H9 (cell line): Measurements from ENCODE around the gene NOS1AP. TPM values are rescaled to one million over a fixed set of nuclear protein-coding genes. Genes with fewer than 3 reads are reported as not detected.

Experiments used
- DNase-seq: peaks from one replicate; pipeline ENCODE4 v3.0.0-alpha.2; 2017
- H2AFZ ChIP-seq: one replicate; pipeline ENCODE4 v1.6.1; 2013; ENCODE audit warnings: mild to moderate bottlenecking, low read length, control low read depth, moderate library complexity
- H2AK5ac ChIP-seq: 2 replicates; pipeline ENCODE4 v1.6.1; 2013; ENCODE audit warnings: low read length, control low read depth, mixed read lengths; ENCODE audit not compliant: insufficient read length
- H2BK120ac ChIP-seq: one replicate; pipeline ENCODE4 v1.6.1; 2013; ENCODE audit warnings: low read depth, mild to moderate bottlenecking, low read length, control low read depth, inconsistent platforms; ENCODE audit not compliant: poor library complexity, severe bottlenecking
- H2BK12ac ChIP-seq: 2 replicates; pipeline ENCODE4 v1.6.1; 2013; ENCODE audit warnings: low read length, control low read depth, mixed read lengths, low read depth; ENCODE audit not compliant: insufficient read length
- H2BK15ac ChIP-seq: 2 replicates; pipeline ENCODE4 v1.6.1; 2013; ENCODE audit warnings: low read depth, low read length, control low read depth
- H2BK20ac ChIP-seq: one replicate; pipeline ENCODE4 v1.6.1; 2013; ENCODE audit warnings: low read depth, mild to moderate bottlenecking, low read length, control low read depth, inconsistent platforms; ENCODE audit not compliant: poor library complexity, severe bottlenecking
- H2BK5ac ChIP-seq: 2 replicates; pipeline ENCODE4 v1.6.1; 2013; ENCODE audit warnings: low read length, control low read depth, mixed read lengths; ENCODE audit not compliant: insufficient read length
- H3K14ac ChIP-seq: 2 replicates; pipeline ENCODE4 v1.6.1; 2013; ENCODE audit warnings: low read length, control low read depth; ENCODE audit not compliant: insufficient read depth
- H3K18ac ChIP-seq: 2 replicates; pipeline ENCODE4 v1.6.1; 2013; ENCODE audit warnings: low read depth, mild to moderate bottlenecking, mixed read lengths, low read length, control low read depth; ENCODE audit not compliant: insufficient read length
- H3K23ac ChIP-seq: 2 replicates; pipeline ENCODE4 v1.6.1; 2013; ENCODE audit warnings: low read length, control low read depth, mixed read lengths, low read depth; ENCODE audit not compliant: insufficient read length
- H3K23me2 ChIP-seq: 2 replicates; pipeline ENCODE4 v1.6.1; 2013; ENCODE audit warnings: low read depth, mild to moderate bottlenecking, mixed read lengths, low read length, control low read depth; ENCODE audit not compliant: insufficient read length, poor library complexity, severe bottlenecking
- H3K27ac ChIP-seq: 2 replicates; pipeline ENCODE4 v1.5.1; 2013; ENCODE audit warnings: low read length, control low read depth, mixed read lengths, low read depth; ENCODE audit not compliant: insufficient read length
- H3K27me3 ChIP-seq: 2 replicates; pipeline ENCODE4 v1.6.1; 2013; ENCODE audit warnings: low read length, control low read depth, inconsistent platforms; ENCODE audit not compliant: insufficient read depth
- H3K4ac ChIP-seq: 2 replicates; pipeline ENCODE4 v1.6.1; 2013; ENCODE audit warnings: low read depth, mild to moderate bottlenecking, control low read depth, inconsistent platforms, low read length, moderate library complexity
- H3K4me1 ChIP-seq: 2 replicates; pipeline ENCODE4 v1.6.1; 2013; ENCODE audit warnings: low read length, control low read depth, inconsistent platforms; ENCODE audit not compliant: insufficient read depth
- H3K4me2 ChIP-seq: 2 replicates; pipeline ENCODE4 v1.6.1; 2013; ENCODE audit warnings: low read length, control low read depth, mixed read lengths; ENCODE audit not compliant: insufficient read length, insufficient read depth
- H3K56ac ChIP-seq: 2 replicates; pipeline ENCODE4 v1.6.1; 2013; ENCODE audit warnings: low read depth, mild to moderate bottlenecking, mixed read lengths, low read length, control low read depth; ENCODE audit not compliant: insufficient read length
- H3K79me1 ChIP-seq: 2 replicates; pipeline ENCODE4 v1.6.1; 2013; ENCODE audit warnings: low read depth, mild to moderate bottlenecking, moderate library complexity, low read length, control low read depth, inconsistent platforms; ENCODE audit not compliant: insufficient read depth, poor library complexity, severe bottlenecking
- H3K79me2 ChIP-seq: 2 replicates; pipeline ENCODE4 v1.6.1; 2013; ENCODE audit warnings: low read length, control low read depth, inconsistent platforms; ENCODE audit not compliant: insufficient read depth
- H3K9ac ChIP-seq: 2 replicates; pipeline ENCODE4 v1.6.1; 2013; ENCODE audit warnings: low read length, control low read depth, mixed read lengths; ENCODE audit not compliant: insufficient read length; ENCODE audit errors: extremely low read depth
- H3K9me3 ChIP-seq: one replicate; pipeline ENCODE4 v1.6.1; 2013; ENCODE audit warnings: low read depth, low read length, inconsistent platforms; ENCODE audit not compliant: control insufficient read depth
- H3T11ph ChIP-seq: one replicate; pipeline ENCODE4 v1.6.1; 2013; ENCODE audit warnings: mild to moderate bottlenecking, low read length, control low read depth, inconsistent platforms
- H4K20me1 ChIP-seq: one replicate; pipeline ENCODE4 v1.6.1; 2013; ENCODE audit not compliant: control insufficient read depth, insufficient read length, insufficient read depth
- H4K5ac ChIP-seq: 2 replicates; pipeline ENCODE4 v1.6.1; 2013; ENCODE audit warnings: low read depth, mild to moderate bottlenecking, mixed read lengths, low read length, control low read depth; ENCODE audit not compliant: insufficient read length
- H4K8ac ChIP-seq: replicated peaks from 2 replicates; pipeline ENCODE4 v1.6.1; 2013; ENCODE audit warnings: low read length, control low read depth, mixed read lengths, low read depth; ENCODE audit not compliant: insufficient read length
- H4K91ac ChIP-seq: 2 replicates; pipeline ENCODE4 v1.6.1; 2013; ENCODE audit warnings: low read depth, mild to moderate bottlenecking, moderate library complexity, mixed read lengths, low read length, control low read depth; ENCODE audit not compliant: insufficient read length
- H3K27ac Mint-ChIP-seq, 3 experiments: 2 replicates in 2 of 3; 3 replicates in 1 of 3; pipeline ENCODE4 v1.8.0; 2020 to 2021; ENCODE audit warnings: mixed read lengths in 3 of 3, mild to moderate bottlenecking in 1 of 3, moderate library complexity in 1 of 3
- H3K27me3 Mint-ChIP-seq: 2 replicates; pipeline ENCODE4 v1.8.0; 2021; ENCODE audit warnings: low read depth, mild to moderate bottlenecking, moderate library complexity, mixed read lengths
- H3K36me3 Mint-ChIP-seq, 3 experiments: 2 replicates in 2 of 3; 3 replicates in 1 of 3; pipeline ENCODE4 v1.8.0; 2020 to 2021; ENCODE audit warnings: low read depth in 3 of 3, mixed read lengths in 3 of 3; ENCODE audit not compliant: insufficient read depth in 1 of 3
- H3K4me1 Mint-ChIP-seq, 2 experiments: 2 replicates each; pipeline ENCODE4 v1.8.0; 2020; ENCODE audit warnings: mixed read lengths in 2 of 2
- H3K4me3 Mint-ChIP-seq, 2 experiments: 2 replicates in 1 of 2; 3 replicates in 1 of 2; pipeline ENCODE4 v1.8.0; 2020 to 2021; ENCODE audit warnings: mild to moderate bottlenecking in 2 of 2, mixed read lengths in 2 of 2, moderate library complexity in 1 of 2
- H3K9me3 Mint-ChIP-seq, 2 experiments: 2 replicates in 1 of 2; 3 replicates in 1 of 2; pipeline ENCODE4 v1.8.0; 2020; ENCODE audit warnings: mild to moderate bottlenecking in 2 of 2, mixed read lengths in 2 of 2, moderate library complexity in 1 of 2
- CTCF ChIP-seq: fragments of 200-600 bp; sonication (generic); conservative IDR thresholded peaks from 3 replicates; pipeline ENCODE4 v1.8.0; 2021; ENCODE audit warnings: antibody characterized with exemption, mild to moderate bottlenecking
- WGBS: extraction: QIAGEN DNeasy Blood & Tissue Kit; methylation state at CpG from one replicate; pipeline ENCODE4 v1.1.7; 2013; ENCODE audit warnings: missing lambda C conversion rate, low lambda C conversion rate, mixed read lengths; ENCODE audit not compliant: insufficient read length; ENCODE audit errors: extremely low coverage; 5-methylcytosine and 5-hydroxymethylcytosine counted together
- total RNA-seq: library from RNA; stranded (reverse); gene quantifications from 2 replicates; pipeline ENCODE4 v1.2.1, GENCODE V29; 2021

Gene NOS1AP
- total RNA-seq, 1 experiment from 2014 or later, result 8.4 TPM

GRCh38 chr1:162327144-162327787 lies 257.8 kb downstream of the NOS1AP start:
- no CpG with 5 or more reads among the region's 2 CpGs for WGBS

More at GRCh38 chr1:162327144-162327787, 257.8 kb downstream of the NOS1AP start:
- Histone ChIP-seq H3K79me2 (no peaks in the 10 kb centered on the region), H2BK15ac (no peak overlapping the region), H2BK20ac (no peak overlapping the region), H3K4ac (no peak overlapping the region), H3K14ac (no peak overlapping the region), H2AK5ac (no peak overlapping the region), H4K5ac (no peak overlapping the region), H4K8ac (no peak overlapping the region), H3K9ac (no peak overlapping the region), H3K27me3 (no peaks in the 10 kb centered on the region), H3K4me2 (no peak overlapping the region), H3K23me2 (no peaks in the 10 kb centered on the region), H4K91ac (no peak overlapping the region), H3K4me1 (no peaks in the 10 kb centered on the region), H3K56ac (no peak overlapping the region), H3K9me3 (no peaks in the 10 kb centered on the region), H3K23ac (no peak overlapping the region), H3K79me1 (no peaks in the 10 kb centered on the region), H2BK120ac (no peak overlapping the region), H2AFZ (no peak overlapping the region), H3K27ac (no peak overlapping the region), H2BK12ac (no peak overlapping the region), H2BK5ac (no peak overlapping the region), H4K20me1 (no peaks in the 10 kb centered on the region), H3T11ph (no peak overlapping the region), H3K18ac (no peak overlapping the region)
- Mint-ChIP-seq H3K4me1 (no peaks in the 10 kb centered on the region), H3K36me3 (no peaks in the 10 kb centered on the region), H3K4me3 (no peak overlapping the region), H3K9me3 (no peaks in the 10 kb centered on the region), H3K27me3 (no peaks in the 10 kb centered on the region; the same call in 1 of the 2 replicates), H3K27ac (no peak overlapping the region; a peak in 1 of 7 replicates)
- DNase-seq, result no peak
- TF ChIP-seq CTCF, result no peak
